Measurements from ENCODE around the gene PLPP6.

Gene PLPP6

GRCh38 chr9:4700932-4701331, 38.8 kb downstream of the PLPP6 start:
- DNase-seq = no peak

GRCh38 chr9:4701526-4701925, 39.4 kb downstream of the PLPP6 start:
- DNase-seq = no peak

- DNase-seq = no peak
Observed at GRCh38 chr9:4704129-4704528, 42.0 kb downstream of the PLPP6 start.

GRCh38 chr9:4706021-4706420, 43.9 kb downstream of the PLPP6 start:
- no peak for DNase-seq

DNA sequence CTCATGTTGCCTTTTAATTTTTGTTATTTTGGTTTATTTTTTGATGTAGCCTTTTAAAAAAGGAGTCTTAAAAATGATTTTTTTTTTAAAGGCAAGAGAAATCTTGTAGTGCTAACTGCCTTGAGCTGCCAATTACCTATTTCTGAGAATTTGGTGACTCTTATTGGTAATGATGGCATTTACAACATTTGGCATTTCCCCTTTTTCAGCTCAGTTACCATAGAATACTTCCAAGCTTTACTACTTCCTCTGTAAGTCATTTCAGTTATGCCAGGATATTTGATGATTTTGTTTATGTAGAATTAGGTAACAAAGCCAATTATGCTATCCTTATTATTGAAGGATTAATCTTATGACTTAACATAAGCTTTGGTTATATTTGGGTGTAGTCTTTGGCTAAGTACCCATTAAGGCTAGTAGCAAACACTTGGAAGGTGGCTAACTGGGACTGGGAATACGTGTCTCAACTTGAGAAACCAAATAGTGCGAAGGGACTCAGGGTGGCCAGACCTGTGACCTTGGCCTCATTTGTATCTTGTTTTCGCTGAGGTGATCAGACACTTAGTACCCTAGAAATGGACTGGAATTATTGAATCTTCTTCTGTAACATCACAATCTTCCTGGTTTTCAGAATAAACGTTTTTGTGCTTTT, 45.0 kb downstream of the PLPP6 start:
- DNase-seq = no peak

DNA sequence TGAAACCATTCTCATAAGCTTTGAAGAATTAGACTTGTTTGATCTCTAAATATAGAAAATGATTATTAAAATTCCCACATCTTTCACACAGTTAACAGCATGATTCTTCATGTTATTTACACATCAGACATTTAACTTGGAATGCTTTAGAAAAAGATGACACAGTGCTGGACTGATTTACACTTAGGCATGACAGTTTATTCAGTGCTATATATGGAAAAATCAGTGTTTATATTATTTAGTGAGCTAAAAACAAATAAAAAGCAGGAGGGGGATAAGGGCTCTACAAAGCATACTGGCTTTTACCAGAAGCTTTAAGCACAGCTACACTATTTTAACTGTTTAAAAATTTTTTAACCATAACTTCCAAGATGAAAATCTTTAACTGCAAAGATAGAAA, 47.3 kb downstream of the PLPP6 start:
- DNase-seq = no peak

- DNase-seq = no peak
Observed at GRCh38 chr9:4713849-4714248, 51.8 kb downstream of the PLPP6 start.

GRCh38 chr9:4714266-4715016, 52.3 kb downstream of the PLPP6 start:
- DNase-seq = no peak

Measured in NCI-H526 treated with DMSO at 0.1 percent for 48 hours (cell line).